Stimulated activated CD8-positive, alpha-beta memory T cell treated with anti-CD3 and anti-CD28 coated beads, Interleukin-12 subunit alpha, Interleukin-12 subunit beta, amount 100 ng/mL, for 4 hours (primary cell): Measurements from ENCODE around the gene NGDN.

Source experiments
- DNase-seq: peaks from one replicate; pipeline ENCODE4 v3.0.0-alpha.2; 2020; ENCODE audit warnings: low read depth

Gene NGDN

GRCh38 chr14:23521785-23522640 lies 52.5 kb downstream of the NGDN start:
- no peak for DNase-seq

- DNase-seq = no peak
These were observed 53.2 kb downstream of the NGDN start for GRCh38 chr14:23522643-23523198.

- DNase-seq = no peak
These were observed 53.9 kb downstream of the NGDN start for GRCh38 chr14:23523229-23524016.

GRCh38 chr14:23524954-23525353 lies 55.5 kb downstream of the NGDN start:
- DNase-seq = no peak

GRCh38 chr14:23525611-23526010 lies 56.1 kb downstream of the NGDN start:
- DNase-seq = no peak
